CD4-positive, alpha-beta T cell treated with Interleukin-4 for 4 hours (primary cell): ENCODE data around the gene PRICKLE2.

Source experiments
- DNase-seq: peaks from one replicate; pipeline ENCODE4 v3.0.0-alpha.2; 2020

Gene PRICKLE2

GRCh38 chr3:64152676-64153466, 72.4 kb downstream of the PRICKLE2 start:
- no peak for DNase-seq

GRCh38 chr3:64152086-64152485, 73.2 kb downstream of the PRICKLE2 start:
- no peak for DNase-seq

- no peak for DNase-seq
Observed at GRCh38 chr3:64151342-64151871, 73.9 kb downstream of the PRICKLE2 start.

- no peak for DNase-seq
Observed at GRCh38 chr3:64150623-64151207, 74.6 kb downstream of the PRICKLE2 start.

DNA sequence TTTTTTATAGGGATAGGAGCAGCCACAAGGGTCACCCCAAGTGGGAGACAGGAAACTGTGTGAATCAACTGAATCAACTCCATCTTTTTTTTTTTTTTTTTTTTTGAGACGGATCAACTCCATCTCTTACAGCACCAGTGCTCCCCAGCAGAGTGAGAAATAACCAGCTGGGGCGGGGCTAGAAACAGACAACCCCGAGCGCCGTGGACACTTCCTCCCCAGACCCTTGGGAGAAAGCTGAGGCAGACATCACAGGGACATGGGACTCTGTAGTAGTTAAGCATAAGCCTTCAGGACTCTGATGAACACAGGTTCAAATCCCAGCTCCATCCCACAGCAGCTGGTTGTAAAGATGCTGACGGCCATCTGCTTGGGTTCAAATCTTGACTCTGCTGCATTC, 75.4 kb downstream of the PRICKLE2 start:
- DNase-seq: no peak

DNA sequence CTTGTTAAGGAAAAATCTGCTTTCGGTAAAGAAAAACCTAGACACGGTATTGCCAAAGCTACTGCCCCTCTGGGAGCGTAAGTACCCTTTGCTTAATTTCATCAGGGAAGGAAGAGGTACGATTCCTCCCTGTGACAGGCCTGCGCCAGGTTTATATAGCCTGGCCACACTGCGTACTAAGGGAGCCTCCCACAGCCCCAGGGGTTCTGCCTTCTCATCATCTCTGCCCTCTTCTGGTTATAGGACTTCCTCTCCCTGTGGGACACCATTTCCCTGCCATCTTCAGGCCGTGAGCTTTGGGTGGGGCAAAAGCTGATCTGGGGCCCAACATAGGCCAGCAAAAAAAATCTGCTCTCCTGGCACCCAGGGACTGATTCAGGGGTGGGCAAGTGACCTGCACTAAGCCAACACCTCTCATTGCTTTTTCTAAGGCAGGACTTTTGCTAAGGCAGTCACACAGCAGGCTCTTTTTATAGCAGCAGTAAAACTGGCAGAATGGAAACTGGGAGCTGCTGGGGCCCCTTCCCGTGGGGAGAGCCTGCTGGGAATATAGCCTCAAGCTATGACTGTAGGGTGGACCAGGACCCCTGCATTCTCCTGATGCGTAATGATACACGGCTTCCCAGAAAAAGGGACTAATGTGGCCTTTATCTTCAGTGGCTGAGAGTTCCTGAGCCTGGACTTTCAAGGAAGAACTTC, 76.2 kb downstream of the PRICKLE2 start:
- no peak for DNase-seq

- no peak for DNase-seq
Observed at GRCh38 chr3:64147211-64147610, 78.1 kb downstream of the PRICKLE2 start.

GRCh38 chr3:64145438-64145837, 79.8 kb downstream of the PRICKLE2 start:
- no peak for DNase-seq

GRCh38 chr3:64144241-64144900, 80.9 kb downstream of the PRICKLE2 start:
- no peak for DNase-seq

- DNase-seq: no peak
Observed at GRCh38 chr3:64143409-64144130, 81.7 kb downstream of the PRICKLE2 start.

DNA sequence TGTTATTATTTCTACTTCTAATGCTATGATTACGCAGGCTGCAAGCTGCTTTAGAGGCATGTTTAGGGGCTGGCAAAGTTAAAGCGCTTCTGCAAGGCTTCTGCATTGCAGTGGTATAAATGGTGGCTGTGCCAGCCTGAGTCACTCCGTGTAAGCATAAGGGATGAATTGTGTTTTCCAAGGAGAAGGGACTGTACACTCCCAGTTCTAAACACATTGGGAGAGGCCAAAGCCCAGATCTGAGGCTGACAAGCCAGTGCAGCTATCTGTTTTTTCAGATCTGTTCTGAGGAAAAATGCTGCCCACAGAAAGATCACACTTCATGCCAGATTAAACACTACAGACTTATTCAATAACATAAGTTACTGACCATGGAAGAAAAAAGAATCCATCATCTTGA, 83.8 kb downstream of the PRICKLE2 start:
- no peak for DNase-seq

DNA sequence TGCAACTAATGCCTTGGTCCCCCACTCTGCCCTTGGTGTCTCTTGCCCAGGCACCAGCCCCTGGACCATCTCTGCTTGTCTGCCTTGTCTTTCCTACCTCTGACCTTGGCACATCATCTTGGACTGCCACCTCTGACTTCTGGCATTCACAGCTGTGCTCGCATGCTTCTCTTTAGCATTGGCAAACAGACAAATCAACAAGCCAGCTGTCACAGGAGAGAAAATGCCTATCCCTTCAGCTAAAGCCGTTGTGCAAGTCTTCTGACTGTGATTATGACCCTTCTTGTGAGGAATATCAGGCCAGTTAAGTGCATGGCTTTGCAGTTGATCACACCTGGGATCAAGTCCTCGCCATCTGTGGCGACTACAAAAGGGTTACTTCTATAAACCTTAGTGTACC, 84.6 kb downstream of the PRICKLE2 start:
- no peak for DNase-seq

- DNase-seq: no peak
Observed at GRCh38 chr3:64138656-64139375, 86.5 kb downstream of the PRICKLE2 start.

DNA sequence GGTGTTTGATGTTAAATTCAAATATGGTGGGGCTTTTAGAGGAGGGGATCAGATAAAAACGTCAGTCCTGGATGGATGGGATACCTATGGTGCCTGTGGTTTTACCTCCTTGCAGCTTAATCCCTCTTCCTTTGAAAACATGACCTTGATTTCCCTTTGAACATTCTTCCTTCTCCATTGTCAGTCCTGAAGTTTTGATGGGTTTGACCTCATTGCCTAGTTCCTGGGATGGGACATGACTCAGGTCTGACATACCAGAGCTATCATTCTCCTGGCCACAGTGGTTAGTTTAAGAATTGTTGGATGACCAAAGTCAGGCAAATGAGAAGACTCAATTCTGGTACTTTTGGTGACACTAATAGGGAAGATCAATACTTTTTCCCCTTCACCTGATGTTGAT, 87.2 kb downstream of the PRICKLE2 start:
- DNase-seq: no peak

DNA sequence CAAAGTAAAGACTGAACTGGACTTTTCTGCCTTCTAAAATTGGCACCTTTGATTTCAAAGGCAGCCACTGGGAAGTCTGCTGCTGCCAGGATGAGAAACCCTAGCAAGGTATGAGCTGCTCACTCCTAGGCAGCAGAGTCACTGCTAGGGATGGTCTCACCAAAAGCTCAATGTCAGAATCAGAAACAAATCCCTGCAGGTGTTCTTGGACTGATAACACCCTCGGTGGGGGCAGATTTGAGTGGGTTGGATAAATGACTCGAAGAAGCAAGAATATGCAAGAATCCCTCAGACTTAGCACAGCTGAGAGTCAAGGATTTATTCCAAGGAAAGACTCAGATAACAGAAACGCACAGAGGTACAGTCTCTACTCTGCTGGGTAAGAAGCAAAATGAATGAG, 90.4 kb downstream of the PRICKLE2 start:
- DNase-seq: no peak

DNA sequence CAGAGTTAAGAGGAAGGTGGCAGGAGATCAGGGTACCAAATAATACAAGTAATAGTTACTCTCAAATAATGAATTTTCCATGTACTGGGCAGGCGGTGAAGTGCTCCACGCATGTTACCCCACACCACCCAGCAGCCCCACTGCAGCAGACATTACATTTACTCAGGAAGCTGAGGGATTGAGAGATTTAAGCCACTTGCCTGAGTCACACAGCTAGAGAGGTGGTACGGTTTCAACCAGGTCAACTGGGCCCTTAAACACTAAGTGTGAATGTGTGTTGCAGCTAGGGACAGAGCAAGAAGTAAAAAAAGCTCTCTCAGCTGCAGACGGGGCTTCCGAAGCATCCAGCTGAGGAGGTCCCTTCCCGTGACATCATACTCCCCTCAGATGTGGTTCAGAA, 91.3 kb downstream of the PRICKLE2 start:
- no peak for DNase-seq

- DNase-seq: no peak
Observed at GRCh38 chr3:64133272-64133671, 92.0 kb downstream of the PRICKLE2 start.

- no peak for DNase-seq
Observed at GRCh38 chr3:64131725-64132469, 93.4 kb downstream of the PRICKLE2 start.

- no peak for DNase-seq
Observed at GRCh38 chr3:64130436-64130835, 94.8 kb downstream of the PRICKLE2 start.

GRCh38 chr3:64129581-64129980, 95.7 kb downstream of the PRICKLE2 start:
- DNase-seq: no peak

DNA sequence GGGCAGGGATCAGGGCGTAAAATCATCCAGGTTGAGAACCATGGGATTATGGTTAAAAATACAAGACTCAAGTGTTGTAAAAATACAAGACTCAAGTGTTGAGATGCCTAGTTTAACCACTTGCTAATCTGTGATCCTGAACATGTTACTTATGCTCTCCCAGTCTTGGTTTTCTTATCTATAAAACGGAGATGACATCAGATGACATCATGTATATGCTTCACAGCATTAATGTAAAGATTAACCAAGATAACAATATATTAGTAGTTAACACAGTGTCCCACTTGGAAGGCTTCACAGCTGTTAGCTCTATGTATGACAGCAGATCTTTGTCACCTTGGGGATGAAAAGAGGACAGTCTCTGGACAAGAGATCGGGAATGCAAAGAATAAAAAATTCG, 96.2 kb downstream of the PRICKLE2 start:
- DNase-seq: no peak
